ENCODE data around the gene TAB2.
"Not testable (repeated sequence)": the region's sequence is repeated elsewhere in the genome, so short reads cannot be mapped to it uniquely, and the experiment has no call there.

The TAB2 gene

GRCh38 chr6:149446791-149447376 is 129.4 kb downstream of the TAB2 start:
- DNase-seq: no peak

DNA sequence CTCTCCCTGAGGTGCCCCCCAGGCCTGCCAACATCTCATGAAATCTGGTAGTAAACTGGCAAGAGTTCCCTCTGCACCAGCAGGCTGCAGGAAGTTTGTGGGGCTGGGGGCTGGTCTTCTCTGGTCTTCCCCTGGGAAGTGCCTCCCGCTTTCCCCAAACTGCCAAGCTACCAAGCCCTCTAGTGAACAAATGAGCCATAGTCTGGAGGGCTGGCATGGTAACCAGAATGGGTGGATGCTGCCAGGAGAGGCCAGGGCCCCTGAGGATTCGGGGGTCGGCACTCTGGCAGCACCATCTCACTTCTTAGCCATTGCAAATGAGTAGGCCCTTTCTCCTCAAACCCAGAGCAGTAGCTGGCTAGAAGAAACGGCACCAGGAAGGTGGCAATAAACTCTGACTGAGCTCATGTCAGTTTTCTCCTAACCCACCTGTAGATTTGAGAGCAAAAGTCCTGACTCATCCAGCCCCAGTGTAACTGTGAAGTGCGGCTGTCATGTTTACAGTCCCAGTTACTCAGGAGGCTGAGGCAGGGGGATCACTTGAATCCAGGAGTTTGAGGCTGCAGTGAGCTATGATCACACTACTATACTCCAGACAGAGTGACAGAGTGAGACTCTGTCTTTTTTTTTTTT is 131.4 kb downstream of the TAB2 start:
- no peak for DNase-seq

DNA sequence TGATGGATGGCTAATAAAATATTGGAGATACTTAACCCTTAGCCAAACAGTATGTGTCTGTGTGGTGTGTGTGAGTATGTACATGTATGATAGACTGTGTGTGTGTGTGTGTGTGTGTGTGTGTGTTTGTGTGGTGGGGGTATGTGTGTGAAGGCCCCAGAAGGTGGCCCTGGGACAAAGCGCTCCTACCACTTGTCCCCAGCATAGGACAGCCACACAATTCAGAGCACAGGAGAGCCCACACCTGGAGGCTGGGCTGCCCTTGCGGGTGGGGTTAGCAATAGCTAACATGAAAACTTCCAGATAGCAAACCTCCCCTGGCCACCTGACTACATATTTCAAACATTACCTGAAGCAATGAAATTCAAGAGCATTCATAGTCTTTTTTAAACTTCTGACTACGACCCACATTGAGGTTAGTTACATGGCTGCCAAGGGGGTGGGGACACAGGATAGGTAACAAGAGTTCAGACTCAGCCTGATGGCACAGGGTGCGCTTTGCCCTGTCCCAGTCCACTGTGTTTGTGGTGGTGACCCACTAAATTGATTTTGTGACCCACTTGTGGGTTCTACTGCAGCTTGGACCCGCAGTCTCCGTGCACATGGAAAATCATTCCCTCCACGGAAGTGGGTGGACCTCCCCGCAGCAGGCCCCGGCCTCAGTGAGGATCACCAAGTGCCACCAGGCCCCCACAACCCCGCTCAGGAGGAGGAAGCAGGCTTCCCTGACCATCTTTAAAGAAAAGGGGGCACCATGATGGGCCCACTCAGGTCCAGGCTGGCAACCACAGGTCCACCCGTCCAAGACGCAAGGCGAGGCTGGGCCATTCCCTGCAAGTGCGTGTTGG is 132.5 kb downstream of the TAB2 start:
- DNase-seq: no peak

- DNase-seq: no peak
Observed at GRCh38 chr6:149450679-149451375, 133.3 kb downstream of the TAB2 start.

DNA sequence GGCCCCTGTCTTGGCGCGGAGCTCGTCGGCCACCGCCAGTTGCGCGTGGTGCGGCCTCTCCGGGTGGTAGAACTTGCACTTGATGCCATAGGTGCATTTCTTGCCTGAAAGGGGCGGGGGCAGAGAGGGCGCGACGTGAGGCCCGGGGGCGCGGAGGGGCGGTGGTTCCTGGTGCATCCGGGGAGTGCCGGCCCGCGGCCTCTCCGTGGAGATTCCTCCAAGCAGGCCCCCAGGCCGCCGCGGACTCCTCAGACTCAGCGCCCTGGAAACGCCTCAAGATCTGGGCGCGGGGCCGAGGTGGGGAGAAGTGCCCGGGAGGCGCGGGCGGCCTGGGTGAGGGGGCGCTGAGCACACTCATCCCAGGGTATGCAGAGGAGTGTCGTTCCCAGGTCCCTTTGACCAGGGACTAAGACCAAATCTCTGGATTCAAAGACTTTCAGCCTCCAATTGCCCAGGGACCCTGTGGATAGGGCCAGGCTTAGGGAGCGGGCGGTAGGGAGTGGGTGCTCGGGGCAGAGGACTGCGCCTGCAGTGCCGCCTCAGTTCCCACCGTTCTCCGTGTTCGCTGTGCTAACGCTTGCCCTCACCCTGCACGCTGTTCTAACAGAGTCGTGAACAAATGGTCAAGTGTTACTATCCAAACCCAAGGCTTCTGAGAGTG is 134.0 kb downstream of the TAB2 start:
- DNase-seq: no peak

- no peak for DNase-seq
Observed at GRCh38 chr6:149452037-149452939, 134.8 kb downstream of the TAB2 start.

DNA sequence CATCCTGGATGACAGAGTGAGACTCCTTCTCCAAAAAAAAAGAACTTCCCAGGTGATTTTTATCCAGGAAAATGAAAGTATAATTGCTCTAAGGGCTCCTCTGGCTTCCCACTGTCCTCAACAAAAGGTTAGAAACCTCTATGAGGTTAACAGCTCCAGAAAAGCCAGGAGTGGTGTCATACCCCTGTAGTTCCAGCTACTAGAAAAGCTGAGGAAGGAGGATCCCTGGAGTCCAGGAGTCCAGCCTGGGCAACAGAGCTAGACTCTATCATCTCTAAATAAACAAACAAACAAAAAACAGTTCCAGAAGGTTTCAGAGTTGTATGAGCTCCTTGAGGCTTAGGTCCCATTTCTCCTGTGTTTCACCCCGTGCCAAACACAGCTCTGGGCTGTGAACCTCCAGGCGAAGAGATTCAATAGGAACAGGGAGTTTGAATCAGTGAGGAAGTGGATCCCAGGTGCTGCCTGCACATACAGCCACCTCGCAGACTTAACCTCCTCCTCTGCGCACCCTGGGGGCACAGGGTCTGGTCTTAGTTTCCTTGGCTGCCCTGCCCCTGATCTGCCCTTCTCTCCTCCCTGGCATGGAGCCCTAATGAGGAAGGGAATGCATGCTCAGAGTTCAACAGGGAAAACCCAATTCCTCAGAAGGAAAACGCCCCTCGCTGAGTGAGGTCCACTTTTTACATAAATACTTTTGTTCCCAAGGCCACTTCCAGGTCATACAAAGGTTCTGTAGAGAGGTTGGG is 136.3 kb downstream of the TAB2 start:
- no peak for DNase-seq

GRCh38 chr6:149454346-149454848 is 136.9 kb downstream of the TAB2 start:
- DNase-seq: no peak

- DNase-seq: no peak
Observed at GRCh38 chr6:149455031-149455732, 137.7 kb downstream of the TAB2 start.

DNA sequence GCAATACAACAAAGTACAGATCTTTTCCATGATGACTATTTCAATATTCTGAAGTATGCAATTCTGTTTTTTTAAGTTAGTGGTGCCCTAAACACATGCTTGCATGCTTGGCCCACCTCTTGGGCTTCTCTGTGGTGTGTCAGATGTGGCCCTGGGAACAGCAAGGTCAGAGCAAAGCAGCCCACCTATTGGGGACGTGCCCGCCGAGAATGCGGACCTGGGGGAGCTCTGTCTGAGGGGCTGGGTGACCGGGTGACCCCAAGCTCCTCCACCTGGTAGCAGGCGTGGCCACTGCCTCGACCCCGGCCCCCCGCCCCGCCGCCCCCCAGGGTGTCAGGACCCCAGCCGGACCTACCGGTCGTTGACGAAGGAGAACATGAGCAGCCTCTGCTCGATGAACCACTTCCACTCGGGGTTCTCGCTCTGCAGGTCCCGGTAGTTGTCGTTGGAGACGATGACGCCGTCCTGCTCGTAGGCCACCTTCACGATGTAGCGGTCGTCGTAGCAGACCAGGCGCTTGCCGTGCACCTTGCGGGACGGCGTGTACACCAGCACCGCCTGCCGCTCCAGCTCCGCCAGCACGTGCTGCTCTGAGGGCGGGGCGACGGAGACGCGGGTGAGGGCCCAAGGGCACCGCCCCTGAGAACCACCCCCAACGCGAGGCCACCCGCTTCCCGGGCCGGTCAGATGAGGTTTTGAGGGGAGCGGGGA is 139.0 kb downstream of the TAB2 start:
- no peak for DNase-seq

GRCh38 chr6:149457316-149457884 is 139.9 kb downstream of the TAB2 start:
- no peak for DNase-seq

GRCh38 chr6:149458196-149458595 is 140.7 kb downstream of the TAB2 start:
- DNase-seq: no peak

DNA sequence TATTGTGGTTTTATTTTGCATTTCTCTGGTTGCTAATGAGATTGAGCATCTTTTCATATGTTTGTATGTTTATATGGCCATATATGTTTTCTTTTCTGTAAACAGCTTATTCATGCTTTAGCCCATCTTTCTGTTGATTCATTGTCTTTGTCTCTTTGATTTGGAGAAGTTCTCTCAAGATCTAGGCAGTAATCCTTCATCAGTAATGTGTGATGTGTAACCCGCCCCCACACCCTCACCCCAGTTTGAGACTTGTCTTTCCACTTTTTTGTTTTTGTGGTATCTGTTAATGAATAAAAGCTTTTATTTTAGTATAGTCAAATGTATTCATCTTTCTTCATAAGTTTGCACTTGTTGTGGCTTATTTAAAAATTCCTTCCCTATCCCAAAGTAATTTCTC is 141.3 kb downstream of the TAB2 start:
- DNase-seq: no peak

DNA sequence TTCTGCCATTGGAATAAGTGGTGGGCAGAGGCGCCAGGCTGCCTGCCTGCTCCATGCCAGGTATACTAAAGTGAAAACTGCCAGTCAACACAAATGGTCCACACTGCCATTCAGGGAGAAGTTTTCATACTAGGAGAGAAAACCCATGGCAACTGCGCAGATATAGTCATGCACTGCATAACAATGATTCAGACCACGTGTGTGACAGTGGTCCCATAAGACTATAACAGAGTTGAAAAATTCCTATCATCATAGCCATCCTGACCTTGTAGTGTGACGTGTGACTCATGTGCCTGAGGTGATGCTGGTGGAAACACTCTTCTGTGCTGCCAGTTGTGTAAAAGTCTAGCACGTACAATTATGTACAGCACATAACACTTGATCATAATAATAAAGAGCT is 142.2 kb downstream of the TAB2 start:
- no peak for DNase-seq

- not testable (repeated sequence) for DNase-seq
Observed at GRCh38 chr6:149460249-149460648, 142.7 kb downstream of the TAB2 start.
